ENCODE results near the gene PROX1.

GRCh38 chr1:213938776-213939175 is 49.0 kb upstream of the PROX1 start:
- TF ChIP-seq EZH2phosphoT487 (IDR thresholded peaks at IDR 0.05; ENCODE audit: insufficient read depth, low read depth) (no peak), EZH2 (IDR thresholded peaks at IDR 0.05; ENCODE audit: insufficient read depth, poor library complexity, severe bottlenecking) (no peak)
